Muscle layer of duodenum (tissue), 2 donors: Measurements from ENCODE around the gene POLR3GL.

Experiments used
- H3K27ac ChIP-seq: one replicate; pipeline ENCODE4 v1.7.0; 2013; ENCODE audit warnings: mild to moderate bottlenecking, low read length
- H3K27me3 ChIP-seq: one replicate; pipeline ENCODE4 v1.7.0; 2013; ENCODE audit warnings: low read depth, mild to moderate bottlenecking, control low read depth, low read length
- H3K36me3 ChIP-seq, 2 donors: one replicate each; pipeline ENCODE4 v1.7.0; 2013; ENCODE audit warnings: low read length in 2 of 2, control low read depth in 1 of 2, mild to moderate bottlenecking in 1 of 2; ENCODE audit not compliant: insufficient read depth in 2 of 2, control insufficient read depth in 1 of 2
- H3K4me1 ChIP-seq, 2 donors: one replicate each; pipeline ENCODE4 v1.7.0; 2013; ENCODE audit warnings: low read length in 2 of 2, mild to moderate bottlenecking in 2 of 2, control low read depth in 1 of 2, moderate library complexity in 1 of 2; ENCODE audit not compliant: insufficient read depth in 2 of 2, control insufficient read depth in 1 of 2
- H3K4me3 ChIP-seq, 2 donors: one replicate each; pipeline ENCODE4 v1.7.0; 2013; ENCODE audit warnings: low read length in 2 of 2, low read depth in 1 of 2, mild to moderate bottlenecking in 1 of 2
- H3K9me3 ChIP-seq, 2 donors: one replicate each; pipeline ENCODE4 v1.7.0; 2013; ENCODE audit warnings: low read length in 2 of 2, control low read depth in 1 of 2, mild to moderate bottlenecking in 1 of 2; ENCODE audit not compliant: control insufficient read depth in 1 of 2
- donor health status: healthy.

The POLR3GL gene

DNA sequence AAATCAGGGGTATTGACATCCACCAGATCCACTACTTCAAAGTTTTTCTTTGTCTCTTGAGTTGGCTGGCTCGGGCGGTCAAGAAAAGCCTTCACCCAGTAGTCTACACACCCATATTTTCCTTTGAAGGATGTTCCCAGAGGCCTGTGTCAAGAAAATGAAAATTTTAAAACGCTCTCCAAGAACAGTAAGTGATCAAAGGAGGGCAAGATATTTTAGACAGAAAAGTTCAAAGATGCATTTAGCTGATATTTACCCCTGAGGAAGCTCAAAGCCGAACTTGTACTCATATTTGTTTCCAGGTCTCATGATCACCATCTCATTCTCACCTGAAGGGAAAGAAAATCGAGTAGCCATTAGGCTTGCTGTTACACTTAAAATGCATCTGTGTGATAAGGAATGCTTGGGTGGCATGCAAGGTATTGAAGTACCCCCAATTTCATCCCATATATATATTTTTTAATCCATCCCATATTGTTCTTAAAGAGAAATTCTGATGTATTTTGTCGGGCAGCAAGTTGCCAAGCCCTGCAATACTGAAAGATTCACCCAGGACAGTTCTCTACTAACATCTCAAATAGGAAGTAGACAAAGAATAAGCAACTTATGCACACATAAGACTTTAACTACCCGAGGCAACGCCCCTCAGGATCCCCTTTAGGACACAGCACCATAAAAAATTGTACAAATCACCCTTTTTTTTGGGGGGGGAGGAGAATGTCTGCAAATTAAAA lies 30.8 kb downstream of the POLR3GL start:
- Histone ChIP-seq H3K4me3 (peak overlapping the region; percentile 99 to 100), H3K27me3 (no peaks in the 10 kb centered on the region), H3K4me1 (peaks cover 14 to 30% of the 10 kb centered on the region in 2 donors), H3K27ac (peak overlapping the region; percentile 99), H3K36me3 (peaks cover 30% of the 10 kb centered on the region in 2 donors), H3K9me3 (no peaks in the 10 kb centered on the region)

DNA sequence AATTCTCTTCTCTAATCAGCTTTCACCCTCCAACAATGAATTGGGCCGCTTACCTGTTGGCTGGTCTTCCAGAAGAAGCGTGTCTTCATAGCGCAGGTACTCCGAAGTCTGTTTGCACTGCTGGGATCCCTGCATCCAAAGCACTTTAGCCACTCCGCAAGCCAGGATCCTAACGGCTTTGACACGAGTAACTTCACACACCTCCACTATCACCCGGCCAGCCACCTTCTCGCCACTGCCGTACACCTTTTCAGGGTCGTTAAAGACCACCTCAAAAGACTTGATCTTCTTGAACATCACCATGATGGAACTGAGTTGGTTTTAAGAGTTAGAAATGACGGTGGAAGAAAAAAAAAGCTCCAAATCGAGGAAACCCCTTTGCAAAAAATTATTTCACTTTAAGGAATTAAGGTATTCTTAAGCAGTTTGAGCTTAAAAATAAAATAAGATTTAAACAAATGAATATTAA lies 31.5 kb downstream of the POLR3GL start:
- H3K4me3 ChIP-seq: peak overlapping the region; percentile 99 to 100
- peaks cover 14 to 30% of the 10 kb centered on the region in 2 donors for H3K4me1 ChIP-seq
- no peaks in the 10 kb centered on the region for H3K9me3 ChIP-seq
- H3K27ac ChIP-seq: peak overlapping the region; percentile 99
- no peaks in the 10 kb centered on the region for H3K27me3 ChIP-seq
- peaks cover 30% of the 10 kb centered on the region in 2 donors for H3K36me3 ChIP-seq

DNA sequence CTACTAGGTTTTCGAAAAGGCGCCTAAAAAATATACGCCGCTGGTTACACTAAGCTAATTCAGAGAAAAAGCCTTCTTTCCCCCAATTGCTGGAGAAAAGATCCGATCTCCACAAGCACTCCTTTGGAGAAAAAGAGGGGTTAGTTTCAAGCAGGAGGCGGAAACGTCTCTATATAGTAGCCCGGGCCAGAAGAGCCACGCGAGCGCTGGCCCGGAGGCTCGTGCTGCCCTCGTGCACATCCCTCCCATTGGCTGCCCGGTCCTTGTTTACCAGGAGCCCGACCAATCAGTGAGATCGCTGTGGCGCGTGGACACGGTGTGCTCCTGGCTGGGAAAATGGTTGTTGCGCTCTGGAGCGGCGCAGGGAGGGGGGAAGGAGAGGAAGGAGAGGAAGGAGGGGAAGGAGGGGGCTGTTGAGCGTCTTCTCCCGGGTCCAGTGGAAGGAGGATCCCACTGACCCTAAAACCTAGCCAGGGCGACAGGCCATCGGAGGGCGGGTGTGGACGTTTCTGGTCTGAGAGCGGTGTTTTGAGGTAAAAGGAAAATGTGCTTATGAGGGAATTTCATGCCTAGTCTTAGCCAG lies 32.0 kb downstream of the POLR3GL start, which contains the start of gene TXNIP:
TXNIP (minus strand) TSS at position 147 of the 583 bp plus-strand sequence. CDS start 313 bp downstream, outside the sequence.
- H3K4me3 ChIP-seq: peak within 1 kb of the TSS; percentile 99 to 100
- no peaks in the 10 kb centered on the region for H3K27me3 ChIP-seq
- H3K27ac ChIP-seq: peak within 1 kb of the TSS; percentile 99
- no peaks in the 10 kb centered on the region for H3K9me3 ChIP-seq
- H3K36me3 ChIP-seq: peaks cover 30% of the 10 kb centered on the region in 2 donors
- H3K4me1 ChIP-seq: peaks cover 14 to 30% of the 10 kb centered on the region in 2 donors

DNA sequence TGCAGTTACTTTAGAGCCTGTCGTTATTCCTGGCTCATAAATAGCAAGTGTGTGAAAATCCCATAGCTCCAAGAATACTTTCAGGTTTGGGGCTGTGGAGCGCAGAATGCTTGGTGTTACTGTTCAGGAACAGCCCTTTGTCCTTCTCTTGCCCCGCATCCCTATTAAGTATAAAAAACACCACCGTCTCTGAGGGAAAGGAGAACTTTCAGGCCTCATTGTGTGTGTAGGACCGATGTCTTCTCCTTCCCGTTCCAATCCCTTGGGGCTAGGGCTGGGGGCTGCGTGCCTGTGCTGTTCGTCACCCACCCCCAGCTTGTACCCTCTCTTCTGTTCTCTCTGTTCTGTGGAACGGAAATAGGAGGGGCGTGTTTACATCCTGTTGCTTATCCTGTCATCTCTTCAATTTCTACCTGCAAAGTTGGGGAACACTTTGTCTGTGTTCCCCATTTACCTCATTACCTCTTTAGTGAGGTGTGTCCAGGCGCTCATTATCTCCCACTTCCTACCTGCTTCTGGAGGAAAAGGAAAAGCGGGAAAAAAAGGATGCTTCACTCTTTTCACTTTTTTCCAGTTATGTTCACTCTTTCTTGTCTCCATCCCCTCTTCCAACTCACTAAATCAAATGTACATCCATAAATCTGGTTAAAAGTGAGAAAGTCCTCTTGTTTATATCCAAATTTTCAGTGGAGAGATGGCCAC lies 32.7 kb downstream of the POLR3GL start:
- H3K36me3 ChIP-seq: peaks cover 30% of the 10 kb centered on the region in 2 donors
- no peaks in the 10 kb centered on the region for H3K27me3 ChIP-seq
- H3K4me1 ChIP-seq: peaks cover 14 to 30% of the 10 kb centered on the region in 2 donors
- H3K9me3 ChIP-seq: no peaks in the 10 kb centered on the region
- peak overlapping the region; percentile 99 to 100 for H3K4me3 ChIP-seq
- peak overlapping the region; percentile 99 for H3K27ac ChIP-seq

DNA sequence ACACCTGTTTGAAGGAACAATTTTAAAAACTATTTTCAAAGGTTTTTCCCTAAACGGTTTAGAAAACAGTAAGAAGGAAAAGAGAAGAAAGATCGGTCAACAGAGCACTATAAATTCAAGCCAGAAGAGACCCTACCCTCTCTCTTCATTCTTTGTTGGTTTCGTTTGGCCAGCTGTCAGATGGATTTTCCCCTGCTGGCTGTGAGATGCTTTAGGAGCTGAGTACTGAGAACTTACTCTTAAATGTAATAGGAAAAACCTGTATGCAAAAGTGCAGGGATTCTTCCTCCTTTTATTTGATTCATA lies 33.2 kb downstream of the POLR3GL start:
- Histone ChIP-seq H3K27ac (peak overlapping the region; percentile 99), H3K9me3 (no peaks in the 10 kb centered on the region), H3K4me1 (peaks cover 14 to 26% of the 10 kb centered on the region in 2 donors), H3K36me3 (peaks cover 26 to 27% of the 10 kb centered on the region in 2 donors), H3K27me3 (no peaks in the 10 kb centered on the region), H3K4me3 (peak overlapping the region; percentile 99 to 100)

DNA sequence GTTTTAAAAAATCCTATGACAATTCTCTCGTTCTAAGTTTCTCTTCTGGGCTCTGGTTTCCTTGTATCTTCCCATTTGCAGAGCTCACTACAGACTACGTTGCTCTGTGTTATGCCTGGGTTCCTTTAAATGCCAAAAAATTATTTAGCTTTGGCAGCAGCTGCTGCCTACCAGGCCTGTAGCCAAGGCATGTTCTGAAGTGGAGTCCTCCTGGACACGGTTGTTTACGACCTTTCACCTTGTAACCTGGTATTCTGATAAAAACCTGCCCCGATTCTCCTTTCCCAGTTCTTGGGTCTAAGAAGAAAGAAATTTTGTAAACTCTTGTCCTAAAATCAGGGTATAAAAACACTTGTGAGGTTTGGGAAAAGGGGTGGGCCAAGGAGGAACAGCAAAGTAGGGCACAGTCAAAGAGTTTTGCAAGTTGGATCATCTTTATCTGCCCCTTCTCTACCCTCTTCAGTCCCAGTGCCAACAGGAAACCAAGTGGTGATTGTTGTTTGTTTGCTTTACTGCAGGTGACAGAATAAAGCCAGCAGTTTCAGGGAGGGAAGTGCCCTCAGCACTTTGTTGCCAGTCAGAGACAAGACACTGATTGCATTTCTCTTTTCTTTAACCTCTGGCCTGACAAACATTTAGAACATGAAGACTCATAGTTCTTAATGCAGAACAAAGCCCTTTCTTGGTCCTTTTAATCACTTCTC lies 35.0 kb downstream of the POLR3GL start:
- H3K27me3 ChIP-seq: no peaks in the 10 kb centered on the region
- H3K27ac ChIP-seq: peak overlapping the region; percentile 99
- H3K36me3 ChIP-seq: peaks cover 8 to 9% of the 10 kb centered on the region in 2 donors
- no peaks in the 10 kb centered on the region for H3K9me3 ChIP-seq
- peak overlapping the region in 1 of 2 donors; percentile 100 for H3K4me3 ChIP-seq
- H3K4me1 ChIP-seq: peaks cover 6 to 21% of the 10 kb centered on the region in 2 donors

DNA sequence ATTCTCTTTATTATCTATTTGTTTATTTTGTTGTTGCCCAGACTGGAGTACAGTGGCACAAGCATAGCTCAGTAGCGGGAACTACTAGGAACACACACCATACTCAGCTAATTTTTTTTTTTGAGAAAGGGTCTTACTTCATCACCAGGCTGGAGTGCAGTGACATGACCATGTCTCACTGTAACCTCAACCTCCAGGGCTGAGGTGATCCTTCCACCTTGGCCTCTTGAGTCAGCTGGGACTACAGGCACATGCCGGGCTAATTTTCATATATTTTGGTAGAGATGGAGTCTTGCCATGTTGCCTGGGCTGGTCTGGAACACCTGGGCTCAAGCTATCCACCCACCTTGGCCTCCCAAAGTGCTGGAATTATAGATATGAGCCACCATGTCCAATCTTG lies 37.2 kb downstream of the POLR3GL start:
- Histone ChIP-seq H3K36me3 (no peaks in the 10 kb centered on the region), H3K4me3 (no peak overlapping the region), H3K4me1 (peaks cover 6 to 24% of the 10 kb centered on the region in 2 donors), H3K27me3 (no peaks in the 10 kb centered on the region), H3K9me3 (no peaks in the 10 kb centered on the region), H3K27ac (no peak overlapping the region)

DNA sequence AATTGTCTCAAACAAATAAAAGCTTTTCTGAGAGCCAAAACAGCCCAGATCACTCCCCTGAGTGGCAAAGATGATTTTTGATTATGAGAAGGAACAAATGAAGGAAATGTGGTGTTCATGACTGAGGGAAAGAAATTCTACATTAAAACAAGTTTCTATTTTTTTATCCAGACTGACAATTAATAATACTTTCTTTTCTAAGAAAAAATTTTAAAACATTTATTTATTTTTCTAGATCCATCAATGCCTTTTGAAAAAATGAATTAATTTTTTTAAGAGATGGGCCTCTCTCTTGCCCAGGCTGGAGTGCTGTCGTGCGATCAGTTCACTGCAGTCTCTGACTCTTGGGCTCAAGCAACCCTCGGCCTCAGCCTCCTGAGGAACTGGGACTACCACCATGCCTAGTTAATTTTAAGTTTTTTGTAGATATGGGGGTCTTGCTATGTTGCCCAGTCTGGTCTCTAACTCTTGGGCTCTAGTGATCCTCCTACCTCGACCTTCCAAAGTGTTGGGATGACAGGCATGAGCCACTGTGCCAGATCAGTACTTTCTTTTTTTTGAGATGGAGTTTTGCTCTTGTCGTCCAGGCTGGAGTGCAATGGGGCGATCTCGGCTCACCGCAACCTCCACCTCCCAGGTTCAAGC lies 43.1 kb downstream of the POLR3GL start:
- Histone ChIP-seq H3K4me1 (peaks cover 0 to 6% of the 10 kb centered on the region in 2 donors), H3K36me3 (no peaks in the 10 kb centered on the region), H3K9me3 (no peaks in the 10 kb centered on the region), H3K27me3 (no peaks in the 10 kb centered on the region), H3K27ac (peak overlapping the region; percentile 93), H3K4me3 (no peak overlapping the region)

DNA sequence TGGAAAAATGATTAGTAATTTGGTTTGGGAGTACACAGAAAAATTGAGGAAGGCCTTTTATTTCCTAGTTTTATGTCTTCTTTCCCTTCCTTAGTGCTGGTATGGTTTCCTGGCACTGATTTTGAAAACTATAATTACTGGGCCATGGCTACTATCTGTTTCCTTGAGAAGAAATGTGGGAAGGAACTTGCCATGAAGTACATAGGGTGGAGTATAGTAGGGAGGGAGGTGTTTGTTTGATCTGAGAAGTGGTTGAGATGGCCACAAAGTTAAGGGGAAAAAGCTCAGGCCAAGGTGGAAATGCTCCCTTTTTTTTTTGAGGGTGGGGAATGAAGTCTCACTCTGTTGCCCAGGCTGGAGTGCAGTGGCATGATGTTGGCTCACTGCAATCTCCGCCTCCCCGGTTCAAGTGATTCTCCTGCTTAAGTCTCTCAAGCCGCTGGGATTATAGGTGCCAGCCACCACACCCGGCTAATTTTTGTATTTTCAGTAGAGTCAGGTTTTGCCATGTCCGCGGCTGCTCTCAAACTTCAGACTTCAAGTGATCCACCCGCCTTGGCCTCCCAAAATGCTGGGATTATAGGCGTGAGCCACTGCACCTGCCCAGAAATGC lies 45.7 kb downstream of the POLR3GL start:
- Histone ChIP-seq H3K36me3 (no peaks in the 10 kb centered on the region), H3K27ac (no peak overlapping the region), H3K4me3 (no peak overlapping the region), H3K9me3 (no peaks in the 10 kb centered on the region), H3K27me3 (no peaks in the 10 kb centered on the region), H3K4me1 (peaks cover 0 to 6% of the 10 kb centered on the region in 2 donors)

DNA sequence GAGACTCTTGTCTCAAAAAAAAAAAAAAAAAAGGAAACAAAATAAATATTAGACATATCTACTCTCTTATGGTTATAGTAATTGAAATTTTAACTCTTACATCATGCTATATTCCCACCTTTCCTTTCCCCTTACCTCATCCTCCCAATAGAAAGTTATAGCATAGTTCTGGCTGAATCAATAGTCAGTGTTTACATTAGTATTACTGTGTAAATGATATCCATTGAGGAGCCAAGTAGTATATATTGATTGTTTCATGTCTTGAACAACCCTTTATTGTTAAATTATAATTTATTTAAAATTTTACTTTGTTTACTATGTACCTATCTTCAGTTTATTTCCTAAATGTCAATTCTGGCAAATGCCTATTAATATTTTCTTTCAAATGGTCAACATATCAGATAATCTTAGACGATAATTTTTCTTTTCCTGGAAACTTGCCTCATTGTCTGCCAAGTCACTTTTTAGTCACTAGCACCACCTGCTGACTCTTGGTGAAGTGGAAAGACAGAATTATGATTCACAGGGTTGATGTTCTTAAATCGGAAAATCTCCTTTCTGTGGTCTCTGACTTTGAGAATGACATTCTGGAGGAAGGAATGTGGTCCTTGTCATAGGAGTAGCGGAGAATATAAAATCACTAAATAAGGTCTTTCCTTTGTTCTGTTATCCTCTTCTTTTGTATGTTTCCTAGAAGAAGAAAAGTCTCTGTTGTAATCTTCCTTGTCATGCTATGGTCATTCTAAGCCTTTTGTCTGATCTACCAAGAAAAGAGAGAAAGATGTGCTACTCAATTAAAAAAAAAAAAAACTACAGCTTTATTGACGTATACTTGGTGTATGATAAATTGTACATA lies 48.4 kb downstream of the POLR3GL start:
- Histone ChIP-seq H3K9me3 (no peaks in the 10 kb centered on the region), H3K4me3 (no peak overlapping the region), H3K27ac (no peak overlapping the region), H3K4me1 (no peaks in the 10 kb centered on the region), H3K36me3 (no peaks in the 10 kb centered on the region), H3K27me3 (no peaks in the 10 kb centered on the region)
